Ovary (tissue), 9 donors: ENCODE measurements around the gene STIM2. TPM values are rescaled to one million over a fixed set of nuclear protein-coding genes. Genes with fewer than 3 reads are reported as not detected.

Source experiments
- DNase-seq, 5 donors: peaks; one replicate each; pipeline ENCODE4 v3.0.0-alpha.2; 2019 to 2020
- H3K27ac ChIP-seq, 2 donors: fragments of 200-600 bp; one replicate each; pipeline versions ENCODE4 v1.5.1 to v1.8.0; 2019 to 2022
- H3K27me3 ChIP-seq: fragments of 200-600 bp; one replicate; pipeline ENCODE4 v1.8.0; 2022
- H3K36me3 ChIP-seq: fragments of 200-600 bp; sonication (generic); one replicate; pipeline ENCODE4 v1.5.1; 2019
- H3K4me1 ChIP-seq: one replicate; pipeline ENCODE4 v1.8.1; 2013; ENCODE audit warnings: mild to moderate bottlenecking, moderate library complexity; ENCODE audit not compliant: insufficient read depth
- H3K4me3 ChIP-seq: fragments of 200-600 bp; sonication (generic); one replicate; pipeline ENCODE4 v1.5.1; 2017
- H3K9me3 ChIP-seq, 2 donors: fragments of 200-600 bp in 1 of 2; sonication (generic) in 1 of 2; one replicate each; pipeline versions ENCODE4 v1.5.1 to v1.8.1; 2013 to 2019; ENCODE audit warnings: mild to moderate bottlenecking in 1 of 2, moderate library complexity in 1 of 2
- EP300 ChIP-seq: sonication (generic); formaldehyde crosslinking; IDR thresholded peaks from one replicate; pipeline ENCODE4 v1.6.1; 2017; ENCODE audit warnings: antibody characterized with exemption
- POLR2A ChIP-seq: fragments of 450-650 bp; IDR thresholded peaks from one replicate; pipeline ENCODE4 v1.6.1; 2017; ENCODE audit warnings: antibody characterized with exemption, mild to moderate bottlenecking, moderate library complexity
- WGBS, 3 donors: extraction: QIAGEN DNeasy Blood & Tissue Kit in 1 of 3; methylation state at CpG; one replicate each; pipeline versions ENCODE4 v1.1.5 to v1.1.7; 2013 to 2017; 5-methylcytosine and 5-hydroxymethylcytosine counted together
- intact Hi-C, 4 donors: fragments of 100-400 bp; cut with DNase I; formaldehyde crosslinking; loops; one replicate each; pipeline versions ENCODE4 v1.11.0 to v1.15.1; 2022 to 2023
- polyA plus RNA-seq, 2 donors: library from polyadenylated mRNA; stranded (reverse); fragments of 200-250 nt in 1 of 2; fragments of 350-450 nt in 1 of 2; fragmentation: Illumina TruSeq in 1 of 2; extraction: RNeasy Lipid Tissue Mini Kit (QIAGEN cat#74804) in 1 of 2; gene quantifications; one replicate each; pipeline ENCODE4 v1.2.3, GENCODE V29; 2013 to 2014
- total RNA-seq, 7 donors: library from RNA; depleted of rRNA in 2 of 7; stranded (reverse); fragments of >200 nt in 2 of 7; fragmentation: NEBNext Ultra II Directional in 3 of 7; extraction: Animal tissue kit (Norgen Biotek cat#: 25700) in 3 of 7; gene quantifications; one replicate each; pipeline versions ENCODE4 v1.1.0 to v1.2.4, GENCODE V29; 2016 to 2023
- TF ChIP-seq, protein P1 (sequence below), 3 donors: fragments of 450-650 bp in 2 of 3; fragments of 200-600 bp in 1 of 3; IDR thresholded peaks; one replicate each; pipeline versions ENCODE4 v1.5.1 to v1.8.0; 2016 to 2022; ENCODE audit warnings: antibody characterized with exemption in 3 of 3, mild to moderate bottlenecking in 1 of 3
- donor health status: DM: no; HTN: no; CAD: no; lungs with moderate emphysema.
- donor health status: DM: no; HTN: no; CAD: no.
- donor health status: Bipolar disorder and iron deficiency.
- donor health status: DM: yes; HTN: yes; CAD: no.
- donor health status: DM: no; HTN: no; CAD: no.
- donor health status: DM: yes; HTN: yes; CAD: no.

Gene STIM2
- total and polyA plus RNA-seq, 9 donors = 24.0 to 47.9 (median 38.8) TPM

DNA sequence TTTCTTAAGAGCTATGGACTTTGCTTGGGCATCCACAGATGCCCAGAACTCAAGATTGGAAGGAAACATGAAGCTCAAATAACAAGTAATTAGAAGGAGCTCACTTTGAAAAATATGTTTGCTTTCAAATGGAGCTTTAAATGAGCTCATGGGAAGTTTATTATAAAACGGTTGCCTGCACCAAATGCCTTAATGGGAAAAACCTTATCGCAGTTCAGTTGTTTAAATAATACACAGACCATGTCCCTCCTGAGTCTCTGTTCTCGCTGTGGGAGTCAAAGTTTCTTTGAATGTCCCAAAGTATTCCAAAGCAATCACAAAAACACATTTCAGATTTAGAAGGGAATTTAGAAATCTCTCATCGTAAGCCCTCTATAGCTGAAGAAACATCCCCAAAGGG is 31.6 kb upstream of the STIM2 start:
- no peak overlapping the region for H3K4me3 ChIP-seq
- no peaks in the 10 kb centered on the region for H3K36me3 ChIP-seq
- 11 to 46% (median 25%) methylated on average over 4 of the region's 4 CpGs for WGBS, 3 donors
- TF ChIP-seq EP300 (no peak), POLR2A (no peak)
- TF ChIP-seq, protein P1, sequence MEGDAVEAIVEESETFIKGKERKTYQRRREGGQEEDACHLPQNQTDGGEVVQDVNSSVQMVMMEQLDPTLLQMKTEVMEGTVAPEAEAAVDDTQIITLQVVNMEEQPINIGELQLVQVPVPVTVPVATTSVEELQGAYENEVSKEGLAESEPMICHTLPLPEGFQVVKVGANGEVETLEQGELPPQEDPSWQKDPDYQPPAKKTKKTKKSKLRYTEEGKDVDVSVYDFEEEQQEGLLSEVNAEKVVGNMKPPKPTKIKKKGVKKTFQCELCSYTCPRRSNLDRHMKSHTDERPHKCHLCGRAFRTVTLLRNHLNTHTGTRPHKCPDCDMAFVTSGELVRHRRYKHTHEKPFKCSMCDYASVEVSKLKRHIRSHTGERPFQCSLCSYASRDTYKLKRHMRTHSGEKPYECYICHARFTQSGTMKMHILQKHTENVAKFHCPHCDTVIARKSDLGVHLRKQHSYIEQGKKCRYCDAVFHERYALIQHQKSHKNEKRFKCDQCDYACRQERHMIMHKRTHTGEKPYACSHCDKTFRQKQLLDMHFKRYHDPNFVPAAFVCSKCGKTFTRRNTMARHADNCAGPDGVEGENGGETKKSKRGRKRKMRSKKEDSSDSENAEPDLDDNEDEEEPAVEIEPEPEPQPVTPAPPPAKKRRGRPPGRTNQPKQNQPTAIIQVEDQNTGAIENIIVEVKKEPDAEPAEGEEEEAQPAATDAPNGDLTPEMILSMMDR (IDR thresholded peaks at IDR 0.05) = no peak
- no peaks in the 10 kb centered on the region for H3K27me3 ChIP-seq
- H3K27ac ChIP-seq = no peak overlapping the region
- H3K4me1 ChIP-seq = peaks cover 4% of the 10 kb centered on the region
- intact Hi-C loops = no loop called here
- no peaks in the 10 kb centered on the region for H3K9me3 ChIP-seq
- no peak for DNase-seq

DNA sequence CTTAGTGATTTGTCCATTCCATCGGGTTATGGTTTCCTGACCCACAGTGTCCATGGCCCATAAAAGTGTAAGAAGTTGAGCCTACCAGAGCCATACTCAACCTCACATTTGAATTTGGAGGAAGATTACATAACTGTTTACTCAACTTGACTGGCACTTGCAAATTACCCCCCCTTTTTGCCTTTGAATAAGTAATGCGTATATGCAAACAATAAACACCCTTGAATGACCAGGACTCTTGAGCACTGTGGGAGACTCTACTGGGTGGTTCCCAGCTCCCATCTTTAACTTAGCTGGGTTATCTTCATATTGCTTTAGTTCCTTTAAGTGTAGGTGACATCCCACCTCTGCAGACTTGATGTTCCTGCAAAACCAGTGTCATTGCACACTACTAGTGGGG is 30.6 kb upstream of the STIM2 start:
- WGBS, 3 donors = 93 to 99% (median 94%) methylated on average over 2 of the region's 2 CpGs
- Histone ChIP-seq H3K9me3 (no peaks in the 10 kb centered on the region), H3K36me3 (no peaks in the 10 kb centered on the region), H3K27ac (no peak overlapping the region), H3K4me1 (peaks cover 4% of the 10 kb centered on the region), H3K4me3 (no peak overlapping the region), H3K27me3 (no peaks in the 10 kb centered on the region)
- DNase-seq = no peak
- intact Hi-C loops = no loop called here
- TF ChIP-seq POLR2A (no peak), EP300 (no peak)
- TF ChIP-seq, protein P1 (IDR thresholded peaks at IDR 0.05) = no peak

DNA sequence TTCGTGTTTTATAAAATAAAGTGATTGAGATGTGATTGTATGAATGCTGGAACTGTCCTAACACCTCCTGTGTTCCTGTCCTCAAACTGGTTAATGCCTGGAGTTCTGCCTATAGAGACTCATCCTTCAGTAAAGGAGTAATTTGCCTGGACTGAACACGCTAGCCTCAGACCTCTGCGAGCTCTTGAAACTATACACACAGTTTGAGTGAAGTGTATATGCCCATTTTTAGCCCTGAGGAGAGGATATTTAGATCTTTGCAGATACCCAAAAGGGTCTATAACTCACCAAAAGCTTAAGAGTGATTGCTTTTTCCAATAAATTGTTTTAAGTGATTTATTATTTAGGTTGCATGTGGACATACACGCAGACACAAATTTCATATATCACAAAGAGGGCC is 29.9 kb upstream of the STIM2 start:
- Histone ChIP-seq H3K27ac (no peak overlapping the region), H3K27me3 (no peaks in the 10 kb centered on the region), H3K36me3 (no peaks in the 10 kb centered on the region), H3K4me1 (peaks cover 4% of the 10 kb centered on the region), H3K4me3 (no peak overlapping the region), H3K9me3 (no peaks in the 10 kb centered on the region)
- intact Hi-C loops = no loop called here
- TF ChIP-seq POLR2A = no peak
- WGBS, 3 donors = 92 to 93% (median 93%) methylated on average over 4 of the region's 4 CpGs
- no peak for DNase-seq

DNA sequence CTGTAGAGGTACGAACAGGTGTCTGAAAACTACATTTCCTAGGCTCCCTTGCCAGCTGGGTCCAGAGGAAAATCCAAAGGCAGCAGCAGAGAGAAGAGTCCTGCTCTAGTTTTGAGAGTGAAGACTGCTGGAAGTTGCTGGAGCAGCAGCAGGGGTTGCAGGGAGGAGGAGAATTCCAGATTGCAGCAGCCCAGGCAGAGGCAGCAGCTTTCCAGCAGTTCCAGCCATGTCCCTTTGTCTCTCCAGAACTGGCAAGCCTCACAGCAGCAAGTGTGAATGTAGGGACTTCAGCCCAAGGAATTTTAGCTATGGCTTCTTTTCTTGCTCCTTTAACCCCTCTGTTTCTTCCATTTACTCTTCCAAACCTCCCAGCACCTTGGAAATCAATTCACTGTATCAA is 24.1 kb upstream of the STIM2 start:
- no peaks in the 10 kb centered on the region for H3K9me3 ChIP-seq
- intact Hi-C loops = no loop called here
- H3K4me3 ChIP-seq = no peak overlapping the region
- TF ChIP-seq EP300 (no peak), POLR2A (no peak)
- TF ChIP-seq, protein P1 (IDR thresholded peaks at IDR 0.05) = no peak
- WGBS, 3 donors = 87 to 98% (median 92%) methylated on average over 1 of the region's 1 CpG
- DNase-seq = no peak
- H3K4me1 ChIP-seq = peaks cover 3% of the 10 kb centered on the region
- H3K36me3 ChIP-seq = no peaks in the 10 kb centered on the region
- H3K27ac ChIP-seq = no peak overlapping the region
- H3K27me3 ChIP-seq = no peaks in the 10 kb centered on the region

DNA sequence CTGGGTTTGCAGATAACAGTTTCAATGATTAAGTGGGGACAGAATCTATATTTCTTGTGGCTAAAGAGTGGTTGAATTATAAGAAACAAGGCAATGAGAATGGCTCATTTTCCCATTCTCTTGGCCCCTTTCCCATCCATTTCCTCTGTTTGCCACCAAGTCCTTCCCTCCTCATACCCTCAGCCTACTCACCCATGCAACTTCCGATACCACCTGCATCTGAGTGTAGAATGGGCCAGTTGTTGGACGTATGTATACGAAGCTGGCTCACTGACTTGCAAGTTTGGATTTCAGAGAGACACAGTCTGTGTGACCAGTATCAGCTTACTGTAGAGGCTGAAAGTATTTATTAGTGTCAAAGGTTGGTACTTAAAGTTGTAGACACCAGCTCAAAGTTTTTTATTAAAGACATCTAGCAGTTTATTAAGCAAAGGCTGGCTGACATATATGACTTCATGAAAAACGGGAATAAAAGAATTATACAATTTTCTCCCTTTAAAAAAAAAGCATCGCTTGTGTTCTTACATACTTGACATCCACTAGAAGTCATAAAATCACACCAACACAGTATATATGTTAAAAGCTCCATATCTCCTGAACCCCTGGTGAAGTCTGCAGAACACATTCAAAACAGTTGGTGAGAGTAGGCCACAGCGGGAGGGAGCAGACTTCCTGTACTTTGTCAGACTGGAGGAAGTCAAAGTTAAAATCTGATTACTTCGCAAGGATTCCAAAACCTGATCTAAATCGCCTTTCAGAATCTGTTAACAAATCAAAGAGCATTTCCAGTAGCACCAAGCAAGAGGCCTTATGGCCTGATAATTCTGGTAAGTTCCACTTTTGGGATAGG is 22.4 kb upstream of the STIM2 start:
- H3K27ac ChIP-seq = no peak overlapping the region
- H3K27me3 ChIP-seq = no peaks in the 10 kb centered on the region
- TF ChIP-seq POLR2A (no peak), EP300 (no peak)
- TF ChIP-seq, protein P1 (IDR thresholded peaks at IDR 0.05) = no peak
- H3K9me3 ChIP-seq = no peaks in the 10 kb centered on the region
- DNase-seq = no peak
- no peak overlapping the region for H3K4me3 ChIP-seq
- H3K36me3 ChIP-seq = no peaks in the 10 kb centered on the region
- intact Hi-C loops = no loop called here
- H3K4me1 ChIP-seq = peaks cover 3% of the 10 kb centered on the region
- 88 to 93% (median 92%) methylated on average over 8 of the region's 8 CpGs for WGBS, 3 donors
